GM12878 (cell line): ENCODE results near the gene ADGRG1. TPM values are rescaled to one million over a fixed set of nuclear protein-coding genes. Genes with fewer than 3 reads are reported as not detected.

Experiments used
- ATAC-seq: fragments of 200-7000 bp; cut with Tn5 transposase; 3 replicates; pipeline ENCODE4 v1.9.1; 2020; ENCODE audit warnings: mild to moderate bottlenecking, moderate library complexity
- BruUV-seq: library from RNA; stranded (reverse); fragments of 400-500 nt; replicated peaks from 2 replicates; lab custom pipeline; 2021; lab: Mats Ljungman, UMichigan
- CTCF ChIA-PET: fragments of 300-600 bp; sonication (Branson Sonifier 250); formaldehyde crosslinking; extraction: SDS; loops from one replicate; lab custom pipeline; 2021; ENCODE audit warnings: inconsistent platforms; lab: Yijun Ruan, JAX
- POLR2A ChIA-PET: fragments of 350-600 bp; formaldehyde crosslinking; extraction: SDS; loops from one replicate; lab custom pipeline; 2021; ENCODE audit warnings: inconsistent platforms; lab: Charles Lee
- RAD21 ChIA-PET: fragments of 300-600 bp; sonication (Branson Sonifier 250); formaldehyde crosslinking; loops from one replicate; lab custom pipeline; 2023; ENCODE audit warnings: antibody characterized with exemption; ENCODE audit not compliant: unreplicated experiment; lab: Charles Lee
- SMC1A ChIA-PET: fragments of 300-600 bp; sonication (Branson Sonifier 250); formaldehyde crosslinking; loops from one replicate; lab custom pipeline; 2023; ENCODE audit not compliant: unreplicated experiment, uncharacterized antibody; lab: Charles Lee
- DNase-seq: peaks from one replicate; pipeline ENCODE4 v3.0.0-alpha.2; 2011; ENCODE audit warnings: low read depth, low spot score
- FAIRE-seq: peaks from 3 replicates; lab custom pipeline; 2011; peaks lifted over from hg19 to GRCh38; lab: Jason Lieb, UNC
- H2AFZ ChIP-seq: 2 replicates; pipeline ENCODE4 v1.6.0; 2011; ENCODE audit warnings: low read depth, low read length, control low read depth; ENCODE audit not compliant: control insufficient read depth
- H3K27ac ChIP-seq: 2 replicates; pipeline ENCODE4 v1.5.1; 2011; ENCODE audit warnings: control low read depth; ENCODE audit not compliant: control insufficient read depth, insufficient read depth
- H3K27me3 ChIP-seq, 2 experiments: replicated peaks in 1 of 2; 2 replicates each; pipeline versions ENCODE4 v1.6.0 to v1.6.1; 2011; ENCODE audit warnings: low read length in 1 of 2; ENCODE audit not compliant: control insufficient read depth in 2 of 2, insufficient read depth in 2 of 2
- H3K36me3 ChIP-seq, 2 experiments: 2 replicates each; pipeline ENCODE4 v1.5.1; 2011; ENCODE audit warnings: low read length in 1 of 2; ENCODE audit not compliant: control insufficient read depth in 2 of 2, insufficient read depth in 2 of 2
- H3K4me1 ChIP-seq: 2 replicates; pipeline ENCODE4 v1.6.1; 2011; ENCODE audit warnings: mild to moderate bottlenecking, low read length, moderate library complexity, mixed read lengths; ENCODE audit not compliant: control insufficient read depth, insufficient read depth
- H3K4me2 ChIP-seq: 2 replicates; pipeline ENCODE4 v1.6.0; 2011; ENCODE audit warnings: control low read depth; ENCODE audit not compliant: control insufficient read depth, insufficient read depth
- H3K4me3 ChIP-seq: fragments of 200-600 bp; sonication (generic); 2 replicates; pipeline ENCODE4 v1.5.1; 2016
- H3K79me2 ChIP-seq: 2 replicates; pipeline ENCODE4 v1.6.0; 2011; ENCODE audit warnings: low read length; ENCODE audit not compliant: control insufficient read depth, insufficient read depth
- H3K9ac ChIP-seq: 2 replicates; pipeline ENCODE4 v1.8.0; 2011; ENCODE audit warnings: low read length, control low read depth, mixed read lengths; ENCODE audit not compliant: control insufficient read depth, insufficient read depth
- H3K9me3 ChIP-seq: replicated peaks from 3 replicates; pipeline ENCODE4 v1.5.1; 2011; ENCODE audit warnings: mild to moderate bottlenecking, low read length; ENCODE audit not compliant: control insufficient read depth, insufficient read depth
- H4K20me1 ChIP-seq: 2 replicates; pipeline ENCODE4 v1.6.0; 2011; ENCODE audit not compliant: control insufficient read depth, insufficient read depth
- BRCA1 ChIP-seq: IDR thresholded peaks from 2 replicates; pipeline ENCODE4 v1.6.1; 2011; ENCODE audit warnings: low read depth, low read length, improper control_type of control experiment
- CEBPZ ChIP-seq: fragments of 150-350 bp; IDR thresholded peaks from 2 replicates; pipeline ENCODE4 v1.6.1; 2016; ENCODE audit warnings: low read depth, low read length
- CHD4 ChIP-seq: fragments of 200-600 bp; sonication (generic); IDR thresholded peaks from 2 replicates; pipeline ENCODE4 v1.6.1; 2016; ENCODE audit warnings: mild to moderate bottlenecking
- CREB1 ChIP-seq: IDR thresholded peaks from 2 replicates; pipeline ENCODE4 v1.6.1; 2012; ENCODE audit warnings: low read depth, mild to moderate bottlenecking, inconsistent platforms
- EP300 ChIP-seq, 2 experiments: fragments of 150-350 bp in 1 of 2; IDR thresholded peaks; 2 replicates each; pipeline ENCODE4 v1.6.1; 2011 to 2012; ENCODE audit warnings: low read depth in 2 of 2, low read length in 2 of 2, borderline replicate concordance in 1 of 2, improper control_type of control experiment in 1 of 2, inconsistent platforms in 1 of 2; ENCODE audit not compliant: control insufficient read depth in 1 of 2
- GATAD2B ChIP-seq: fragments of 450-650 bp; conservative IDR thresholded peaks from 2 replicates; pipeline ENCODE4 v1.6.1; 2017; ENCODE audit warnings: low read depth, mild to moderate bottlenecking, moderate library complexity
- HDAC2 ChIP-seq: fragments of 200-600 bp; sonication (generic); IDR thresholded peaks from 2 replicates; pipeline ENCODE4 v1.6.1; 2017
- KDM1A ChIP-seq: fragments of 200-600 bp; sonication (generic); IDR thresholded peaks from 2 replicates; pipeline ENCODE4 v1.6.1; 2016; ENCODE audit warnings: borderline replicate concordance
- MLLT1 ChIP-seq: fragments of 450-650 bp; IDR thresholded peaks from 2 replicates; pipeline ENCODE4 v1.6.1; 2016; ENCODE audit warnings: mild to moderate bottlenecking
- MXI1 ChIP-seq: fragments of 150-350 bp; IDR thresholded peaks from 2 replicates; pipeline ENCODE4 v1.6.1; 2011; ENCODE audit warnings: low read depth, mild to moderate bottlenecking, inconsistent platforms, low read length, improper control_type of control experiment
- RUNX3 ChIP-seq: IDR thresholded peaks from 2 replicates; pipeline ENCODE4 v1.6.1; 2012; ENCODE audit warnings: low read length, inconsistent platforms
- SP1 ChIP-seq: IDR thresholded peaks from one replicate; pipeline ENCODE4 v1.6.1; 2011; ENCODE audit warnings: low read depth, low read length
- TBL1XR1 ChIP-seq: IDR thresholded peaks from 2 replicates; pipeline ENCODE4 v1.6.1; 2012; ENCODE audit warnings: low read depth, low read length, improper control_type of control experiment
- TCF12 ChIP-seq: IDR thresholded peaks from 2 replicates; pipeline ENCODE4 v1.6.1; 2011; ENCODE audit warnings: low read depth, mild to moderate bottlenecking, low read length
- TCF7 ChIP-seq: IDR thresholded peaks from 2 replicates; pipeline ENCODE4 v1.6.1; 2014; ENCODE audit warnings: antibody characterized with exemption, borderline replicate concordance
- ZSCAN29 ChIP-seq: fragments of 450-650 bp; IDR thresholded peaks from 2 replicates; pipeline ENCODE4 v1.6.1; 2017; ENCODE audit warnings: mild to moderate bottlenecking, moderate library complexity
- WGBS: methylation state at CpG from one replicate; pipeline ENCODE4 v1.1.6; 2016; ENCODE audit warnings: low lambda C conversion rate; ENCODE audit not compliant: insufficient replicate concordance, insufficient coverage; ENCODE audit errors: missing lambda C conversion rate; 5-methylcytosine and 5-hydroxymethylcytosine counted together
- in situ Hi-C: fragments of 300-500 bp; cut with MboI; formaldehyde crosslinking; loops from 9 replicates; pipeline ENCODE4 v1.14.3; 2018; ENCODE audit warnings: mixed read lengths
- intact Hi-C: fragments of 100-400 bp; cut with micrococcal nuclease; formaldehyde crosslinking; loops from one replicate; pipeline ENCODE4 v1.14.2; 2022; ENCODE audit not compliant: unreplicated experiment
- polyA plus RNA-seq, 11 experiments: library from polyadenylated mRNA; depleted of rRNA in 4 of 11; unstranded in 6 of 11; stranded (reverse) in 5 of 11; fragments of >200 nt; fragmentation: Nextera tagmentation in 4 of 11; fragmentation: Illumina TruSeq in 1 of 11; extraction: Ambion mirVana in 4 of 11; extraction: Trizol in 1 of 11; gene quantifications; 1 replicate in 1 of 11; 2 replicates in 10 of 11; pipeline versions ENCODE4 v1.2.1 to v1.2.3, GENCODE V29; 2011 to 2016; ENCODE audit warnings: inconsistent platforms in 2 of 11, missing spikeins in 2 of 11, low read depth in 1 of 11
- total RNA-seq, 4 experiments: library from RNA; depleted of rRNA in 3 of 4; stranded (reverse); fragments of >200 nt in 3 of 4; fragmentation: Illumina TruSeq in 1 of 4; extraction: Trizol in 1 of 4; gene quantifications; 2 replicates each; pipeline versions ENCODE4 v1.2.1 to v1.2.3, GENCODE V29; 2013 to 2021
- TF ChIP-seq, protein P1 (sequence below): fragments of 150-350 bp; IDR thresholded peaks from 2 replicates; pipeline ENCODE4 v1.6.1; 2014; ENCODE audit warnings: mild to moderate bottlenecking, low read depth, low read length
- TF ChIP-seq, protein P2 (sequence below): fragments of 450-650 bp; IDR thresholded peaks from 2 replicates; pipeline ENCODE4 v1.6.1; 2017; ENCODE audit warnings: borderline replicate concordance

ADGRG1 gene
- total and polyA plus RNA-seq, 10 of the 15 experiments (the other 5 are each of a cell fraction or from before 2014, with no cell fraction given), result 0.07 to 2.0 (median 0.75) TPM

- TF ChIP-seq, protein P1, sequence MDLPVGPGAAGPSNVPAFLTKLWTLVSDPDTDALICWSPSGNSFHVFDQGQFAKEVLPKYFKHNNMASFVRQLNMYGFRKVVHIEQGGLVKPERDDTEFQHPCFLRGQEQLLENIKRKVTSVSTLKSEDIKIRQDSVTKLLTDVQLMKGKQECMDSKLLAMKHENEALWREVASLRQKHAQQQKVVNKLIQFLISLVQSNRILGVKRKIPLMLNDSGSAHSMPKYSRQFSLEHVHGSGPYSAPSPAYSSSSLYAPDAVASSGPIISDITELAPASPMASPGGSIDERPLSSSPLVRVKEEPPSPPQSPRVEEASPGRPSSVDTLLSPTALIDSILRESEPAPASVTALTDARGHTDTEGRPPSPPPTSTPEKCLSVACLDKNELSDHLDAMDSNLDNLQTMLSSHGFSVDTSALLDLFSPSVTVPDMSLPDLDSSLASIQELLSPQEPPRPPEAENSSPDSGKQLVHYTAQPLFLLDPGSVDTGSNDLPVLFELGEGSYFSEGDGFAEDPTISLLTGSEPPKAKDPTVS, result no peak
- TF ChIP-seq, protein P2, sequence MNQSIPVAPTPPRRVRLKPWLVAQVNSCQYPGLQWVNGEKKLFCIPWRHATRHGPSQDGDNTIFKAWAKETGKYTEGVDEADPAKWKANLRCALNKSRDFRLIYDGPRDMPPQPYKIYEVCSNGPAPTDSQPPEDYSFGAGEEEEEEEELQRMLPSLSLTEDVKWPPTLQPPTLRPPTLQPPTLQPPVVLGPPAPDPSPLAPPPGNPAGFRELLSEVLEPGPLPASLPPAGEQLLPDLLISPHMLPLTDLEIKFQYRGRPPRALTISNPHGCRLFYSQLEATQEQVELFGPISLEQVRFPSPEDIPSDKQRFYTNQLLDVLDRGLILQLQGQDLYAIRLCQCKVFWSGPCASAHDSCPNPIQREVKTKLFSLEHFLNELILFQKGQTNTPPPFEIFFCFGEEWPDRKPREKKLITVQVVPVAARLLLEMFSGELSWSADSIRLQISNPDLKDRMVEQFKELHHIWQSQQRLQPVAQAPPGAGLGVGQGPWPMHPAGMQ, result no peak
- TF ChIP-seq TCF7 (no peak), BRCA1 (no peak), RUNX3 (no peak), CREB1 (no peak), TCF12 (no peak), GATAD2B (no peak)
Measured at GRCh38 chr16:57713596-57713995, 85.2 kb downstream of the ADGRG1 start (continued).

- Histone ChIP-seq H3K4me2 (no peak overlapping the region), H3K9me3 (no peaks in the 10 kb centered on the region), H3K27ac (no peak overlapping the region), H3K27me3 (peaks cover 0 to 2% of the 10 kb centered on the region in 2 experiments; a peak in 2 of 4 replicates), H3K79me2 (no peaks in the 10 kb centered on the region), H3K4me1 (no peaks in the 10 kb centered on the region), H4K20me1 (no peaks in the 10 kb centered on the region), H3K36me3 (no peaks in the 10 kb centered on the region), H3K4me3 (no peak overlapping the region), H3K9ac (no peak overlapping the region), H2AFZ (no peak overlapping the region)
- RAD21 ChIA-PET, result no interaction called here
- no peak for DNase-seq
- POLR2A ChIA-PET, result no interaction called here
- WGBS, result 67% methylated on average over 6 of the region's 6 CpGs
- no peak for ATAC-seq
- no TSS peak for BruUV-seq
- SMC1A ChIA-PET, result no interaction called here
- in situ Hi-C loops (no loop called here), intact Hi-C loops (no loop called here)
- CTCF ChIA-PET, result no interaction called here
- FAIRE-seq, result no peak
- TF ChIP-seq SP1 (no peak), ZSCAN29 (no peak), KDM1A (no peak), TCF7 (no peak), EP300 (IDR thresholded peaks at IDR 0.05; ENCODE audit: borderline replicate concordance in 1 of 2, control insufficient read depth in 1 of 2, low read depth in 2 of 2, low read length in 2 of 2) (no peak), BRCA1 (no peak), MXI1 (no peak), HDAC2 (no peak), TBL1XR1 (no peak), CHD4 (no peak), CEBPZ (no peak), MLLT1 (no peak)
Measured at GRCh38 chr16:57714047-57714446, 85.6 kb downstream of the ADGRG1 start.
